ENCODE results near the gene AKAP14. TPM values are rescaled to one million over a fixed set of nuclear protein-coding genes. Genes with fewer than 3 reads are reported as not detected.
"Not testable (repeated sequence)": the region's sequence is repeated elsewhere in the genome, so short reads cannot be mapped to it uniquely, and the experiment has no call there.

AKAP14 gene
- total RNA-seq, 2 donors from 2014 or later: not detected

DNA sequence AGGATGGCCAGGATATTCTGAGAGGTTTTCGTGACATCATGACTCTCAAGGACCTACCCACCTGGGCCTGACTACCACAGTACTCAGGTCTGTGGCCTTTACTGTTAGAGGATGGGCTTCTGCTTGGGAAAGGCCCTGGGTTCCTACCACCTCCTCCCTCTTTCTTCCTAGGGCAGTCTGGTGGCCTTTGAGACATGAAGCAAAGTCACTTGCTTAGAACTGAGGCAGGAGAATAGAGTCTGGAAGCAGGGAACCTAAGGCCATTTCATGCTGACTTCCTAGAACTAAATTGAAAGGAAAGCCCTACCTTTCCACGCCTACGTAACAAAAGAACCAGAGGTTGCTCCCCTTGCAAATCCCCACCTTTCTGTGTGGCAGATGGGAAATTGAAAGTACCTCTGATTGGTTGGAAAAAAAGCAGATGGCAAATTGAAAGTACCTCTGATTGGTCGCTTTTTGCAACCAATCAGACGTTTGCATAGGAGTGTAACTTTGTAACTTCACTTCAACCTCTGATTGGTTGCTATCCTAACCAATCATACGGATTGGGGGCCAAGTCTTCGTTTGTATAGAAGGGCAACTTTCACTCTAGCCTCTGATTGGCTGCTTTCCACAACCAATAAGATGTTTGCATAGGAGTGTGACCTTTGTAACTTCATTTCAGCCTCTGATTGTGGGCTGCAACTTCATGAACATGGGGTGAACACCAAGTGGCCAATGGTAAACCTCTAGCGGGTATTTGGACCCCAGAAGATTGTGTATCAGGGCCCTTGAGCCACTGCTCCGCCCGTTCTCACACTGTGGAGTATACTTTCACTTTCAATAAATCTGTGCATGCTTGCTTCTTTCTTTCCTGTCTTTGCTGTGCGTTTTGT lies 9.9 kb upstream of the AKAP14 start:
- Histone ChIP-seq H3K4me1 (ENCODE audit: control insufficient read depth in 1 of 2, low read depth in 2 of 2) (no peaks in the 10 kb centered on the region), H3K36me3 (no peaks in the 10 kb centered on the region), H3K4me3 (no peak overlapping the region), H3K27me3 (replicated peaks; ENCODE audit: insufficient read depth) (no peaks in the 10 kb centered on the region), H3K27ac (no peak overlapping the region), H3K9me3 (no peaks in the 10 kb centered on the region)
- TF ChIP-seq, protein P1, sequence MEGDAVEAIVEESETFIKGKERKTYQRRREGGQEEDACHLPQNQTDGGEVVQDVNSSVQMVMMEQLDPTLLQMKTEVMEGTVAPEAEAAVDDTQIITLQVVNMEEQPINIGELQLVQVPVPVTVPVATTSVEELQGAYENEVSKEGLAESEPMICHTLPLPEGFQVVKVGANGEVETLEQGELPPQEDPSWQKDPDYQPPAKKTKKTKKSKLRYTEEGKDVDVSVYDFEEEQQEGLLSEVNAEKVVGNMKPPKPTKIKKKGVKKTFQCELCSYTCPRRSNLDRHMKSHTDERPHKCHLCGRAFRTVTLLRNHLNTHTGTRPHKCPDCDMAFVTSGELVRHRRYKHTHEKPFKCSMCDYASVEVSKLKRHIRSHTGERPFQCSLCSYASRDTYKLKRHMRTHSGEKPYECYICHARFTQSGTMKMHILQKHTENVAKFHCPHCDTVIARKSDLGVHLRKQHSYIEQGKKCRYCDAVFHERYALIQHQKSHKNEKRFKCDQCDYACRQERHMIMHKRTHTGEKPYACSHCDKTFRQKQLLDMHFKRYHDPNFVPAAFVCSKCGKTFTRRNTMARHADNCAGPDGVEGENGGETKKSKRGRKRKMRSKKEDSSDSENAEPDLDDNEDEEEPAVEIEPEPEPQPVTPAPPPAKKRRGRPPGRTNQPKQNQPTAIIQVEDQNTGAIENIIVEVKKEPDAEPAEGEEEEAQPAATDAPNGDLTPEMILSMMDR (IDR thresholded peaks at IDR 0.05): no peak
- no peak for DNase-seq (ENCODE audit: low spot score)
- no peak for ATAC-seq (ENCODE audit: insufficient number of reproducible peaks, low FRiP score, low read depth)

DNA sequence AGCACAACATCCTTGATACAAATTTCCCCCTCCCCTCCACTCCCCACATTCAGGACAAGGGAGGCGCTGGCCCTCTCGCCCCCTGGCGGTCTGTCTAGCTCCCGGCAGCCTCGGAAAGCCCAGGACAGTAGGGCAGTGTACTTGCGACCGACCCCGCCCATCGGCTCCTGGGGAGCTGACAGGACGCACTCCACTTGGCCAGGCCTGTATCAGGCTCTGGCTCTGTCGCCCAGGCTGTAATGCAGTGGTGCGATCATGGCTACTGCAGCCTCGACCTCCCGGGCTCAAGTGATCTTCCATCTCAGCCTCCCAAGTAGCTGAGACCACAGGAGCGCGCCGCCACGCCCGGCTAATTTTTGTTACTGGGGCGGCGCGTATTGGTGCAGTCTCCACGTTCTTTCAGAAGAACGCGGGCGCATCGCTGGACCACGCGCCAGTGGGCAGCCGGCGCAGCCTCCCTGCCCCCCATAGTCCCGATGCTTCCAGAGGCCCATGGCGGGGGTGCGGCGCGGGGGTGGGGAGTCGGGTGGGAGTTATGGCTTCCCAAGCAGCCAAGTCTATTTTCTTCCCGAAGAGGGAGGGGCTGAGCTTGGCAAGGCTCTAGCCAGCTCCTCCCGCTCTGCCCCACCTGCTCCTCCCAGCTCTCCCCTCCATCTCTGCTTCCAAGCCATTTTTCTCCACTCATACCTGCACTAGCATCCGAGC lies 7.8 kb upstream of the AKAP14 start:
- TF ChIP-seq, protein P1 (IDR thresholded peaks at IDR 0.05): peak; percentile 10
- Histone ChIP-seq H3K9me3 (no peaks in the 10 kb centered on the region), H3K27ac (no peak overlapping the region), H3K27me3 (replicated peaks; ENCODE audit: insufficient read depth) (no peaks in the 10 kb centered on the region), H3K36me3 (no peaks in the 10 kb centered on the region), H3K4me1 (ENCODE audit: control insufficient read depth in 1 of 2, low read depth in 2 of 2) (no peaks in the 10 kb centered on the region), H3K4me3 (peak overlapping the region; percentile 48)
- no peak for ATAC-seq (ENCODE audit: insufficient number of reproducible peaks, low FRiP score, low read depth)
- DNase-seq (ENCODE audit: low spot score): no peak

DNA sequence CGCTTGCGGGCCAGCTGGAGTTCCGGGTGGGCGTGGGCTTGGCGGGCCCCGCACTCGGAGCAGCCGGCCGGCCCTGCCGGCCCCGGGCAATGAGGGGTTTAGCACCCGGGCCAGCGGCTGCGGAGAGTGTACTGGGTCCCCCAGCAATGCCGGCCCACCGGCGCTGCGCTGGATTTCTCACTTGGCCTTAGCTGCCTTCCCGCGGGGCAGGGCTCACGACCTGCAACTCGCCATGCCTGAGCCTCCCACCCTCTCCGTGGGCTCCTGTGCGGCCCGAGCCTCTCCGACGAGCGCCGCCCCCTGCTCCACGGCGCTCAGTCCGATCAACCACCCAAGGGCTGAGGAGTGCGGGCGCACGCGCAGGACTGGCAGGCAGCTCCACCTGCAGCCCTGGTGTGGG lies 5.1 kb upstream of the AKAP14 start:
- ATAC-seq (ENCODE audit: insufficient number of reproducible peaks, low FRiP score, low read depth); DNase-seq (ENCODE audit: low spot score); H3K27me3 ChIP-seq (replicated peaks; ENCODE audit: insufficient read depth); H3K36me3 ChIP-seq; H3K4me1 ChIP-seq (ENCODE audit: control insufficient read depth in 1 of 2, low read depth in 2 of 2); H3K9me3 ChIP-seq; H3K4me3 ChIP-seq; H3K27ac ChIP-seq: not testable (repeated sequence)

DNA sequence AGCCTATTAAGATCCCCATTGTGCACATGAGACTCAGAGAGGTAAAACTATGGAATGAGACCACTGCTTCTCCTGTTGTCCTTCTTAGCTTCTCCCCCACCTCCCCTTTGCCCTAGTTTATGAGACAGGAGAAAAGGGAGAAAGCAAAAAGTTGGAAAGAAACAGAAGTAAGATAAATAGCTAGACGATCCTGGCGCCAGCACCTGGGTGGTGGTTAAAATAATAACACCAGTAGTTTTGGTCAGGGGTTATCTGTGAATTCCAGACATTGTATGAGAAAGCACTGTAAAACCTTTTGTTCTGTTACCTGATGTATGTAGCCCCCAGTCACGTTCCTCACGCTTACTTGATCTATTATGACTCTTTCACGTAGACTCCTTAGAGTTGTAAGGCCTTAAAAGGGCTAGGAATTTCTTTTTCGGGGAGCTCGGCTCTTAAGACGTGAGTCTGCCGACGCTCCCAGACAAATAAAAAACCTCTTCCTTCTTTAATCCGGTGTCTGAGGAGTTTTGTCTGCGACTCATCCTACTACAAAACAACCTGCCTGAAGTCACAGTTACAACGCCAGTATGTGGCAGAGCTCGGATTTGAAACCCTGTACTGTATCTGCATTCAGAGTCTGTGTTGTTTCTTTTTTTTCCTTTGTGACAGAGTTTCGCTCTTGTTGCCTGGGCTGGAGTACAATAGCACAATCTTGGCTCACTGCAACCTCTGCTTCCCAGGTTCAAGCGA lies 3.6 kb upstream of the AKAP14 start:
- not testable (repeated sequence) for DNase-seq (ENCODE audit: low spot score); H3K36me3 ChIP-seq; H3K27ac ChIP-seq; H3K4me3 ChIP-seq; H3K27me3 ChIP-seq (replicated peaks; ENCODE audit: insufficient read depth); ATAC-seq (ENCODE audit: insufficient number of reproducible peaks, low FRiP score, low read depth); H3K9me3 ChIP-seq; H3K4me1 ChIP-seq (ENCODE audit: control insufficient read depth in 1 of 2, low read depth in 2 of 2)

DNA sequence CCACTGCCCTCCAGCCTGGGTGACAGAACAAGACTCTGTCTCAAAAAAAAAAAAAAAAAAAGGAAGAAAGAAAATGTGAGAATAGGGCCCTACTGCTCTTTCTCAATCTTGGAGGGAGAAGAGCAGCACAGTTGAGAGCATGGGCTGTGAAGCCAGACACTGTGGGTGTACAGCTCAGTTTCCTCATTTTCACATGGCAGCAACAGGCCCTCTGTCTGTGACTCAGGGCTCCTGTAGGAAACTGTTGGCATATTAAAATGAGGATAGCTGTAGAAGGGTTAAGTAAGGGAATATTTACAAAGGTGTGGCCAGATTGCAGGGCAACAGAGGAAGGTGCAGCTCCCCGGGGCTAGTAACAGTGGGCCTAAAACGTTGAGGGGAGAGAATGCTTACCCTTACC lies 3.4 kb downstream of the AKAP14 start:
- DNase-seq (ENCODE audit: low spot score) (no peak), ATAC-seq (ENCODE audit: insufficient number of reproducible peaks, low FRiP score, low read depth) (no peak)
- Histone ChIP-seq H3K27me3 (replicated peaks; ENCODE audit: insufficient read depth) (no peaks in the 10 kb centered on the region), H3K36me3 (no peaks in the 10 kb centered on the region), H3K27ac (no peak overlapping the region), H3K9me3 (no peaks in the 10 kb centered on the region), H3K4me3 (no peak overlapping the region), H3K4me1 (ENCODE audit: control insufficient read depth in 1 of 2, low read depth in 2 of 2) (no peaks in the 10 kb centered on the region)
- TF ChIP-seq, protein P1 (IDR thresholded peaks at IDR 0.05): no peak

DNA sequence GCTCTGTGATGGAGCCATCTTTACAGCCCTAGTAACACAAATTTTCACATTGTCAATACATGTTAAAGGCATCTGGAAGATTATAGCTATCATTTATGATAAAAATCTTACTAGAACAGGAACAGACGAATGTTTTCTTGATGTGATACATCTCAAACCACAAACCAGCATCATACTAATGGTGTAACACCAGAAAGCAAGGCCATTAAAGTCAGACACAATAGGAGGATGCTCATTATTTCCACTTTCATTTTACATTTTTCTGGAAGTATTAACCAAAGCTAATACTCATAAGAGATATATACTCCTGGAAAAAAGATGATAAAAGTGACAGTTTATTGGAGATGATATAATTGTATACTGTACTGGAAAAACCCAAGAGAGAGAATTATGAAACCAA lies 5.3 kb downstream of the AKAP14 start:
- H3K4me1 ChIP-seq (ENCODE audit: control insufficient read depth in 1 of 2, low read depth in 2 of 2): no peaks in the 10 kb centered on the region
- TF ChIP-seq, protein P1 (IDR thresholded peaks at IDR 0.05): no peak
- no peak overlapping the region for H3K4me3 ChIP-seq
- H3K36me3 ChIP-seq: no peaks in the 10 kb centered on the region
- H3K27me3 ChIP-seq (replicated peaks; ENCODE audit: insufficient read depth): no peaks in the 10 kb centered on the region
- no peaks in the 10 kb centered on the region for H3K9me3 ChIP-seq
- DNase-seq (ENCODE audit: low spot score): no peak
- ATAC-seq (ENCODE audit: insufficient number of reproducible peaks, low FRiP score, low read depth): no peak
- no peak overlapping the region for H3K27ac ChIP-seq

Data from thoracic aorta (tissue), 2 donors.